H9 (cell line): ENCODE results near the gene DEDD2. TPM values are rescaled to one million over a fixed set of nuclear protein-coding genes. Genes with fewer than 3 reads are reported as not detected.

Experiments used
- DNase-seq: peaks from one replicate; pipeline ENCODE4 v3.0.0-alpha.2; 2017
- H2AFZ ChIP-seq: one replicate; pipeline ENCODE4 v1.6.1; 2013; ENCODE audit warnings: mild to moderate bottlenecking, low read length, control low read depth, moderate library complexity
- H2AK5ac ChIP-seq: 2 replicates; pipeline ENCODE4 v1.6.1; 2013; ENCODE audit warnings: low read length, control low read depth, mixed read lengths; ENCODE audit not compliant: insufficient read length
- H2BK120ac ChIP-seq: one replicate; pipeline ENCODE4 v1.6.1; 2013; ENCODE audit warnings: low read depth, mild to moderate bottlenecking, low read length, control low read depth, inconsistent platforms; ENCODE audit not compliant: poor library complexity, severe bottlenecking
- H2BK12ac ChIP-seq: 2 replicates; pipeline ENCODE4 v1.6.1; 2013; ENCODE audit warnings: low read length, control low read depth, mixed read lengths, low read depth; ENCODE audit not compliant: insufficient read length
- H2BK15ac ChIP-seq: 2 replicates; pipeline ENCODE4 v1.6.1; 2013; ENCODE audit warnings: low read depth, low read length, control low read depth
- H2BK20ac ChIP-seq: one replicate; pipeline ENCODE4 v1.6.1; 2013; ENCODE audit warnings: low read depth, mild to moderate bottlenecking, low read length, control low read depth, inconsistent platforms; ENCODE audit not compliant: poor library complexity, severe bottlenecking
- H2BK5ac ChIP-seq: 2 replicates; pipeline ENCODE4 v1.6.1; 2013; ENCODE audit warnings: low read length, control low read depth, mixed read lengths; ENCODE audit not compliant: insufficient read length
- H3K14ac ChIP-seq: 2 replicates; pipeline ENCODE4 v1.6.1; 2013; ENCODE audit warnings: low read length, control low read depth; ENCODE audit not compliant: insufficient read depth
- H3K18ac ChIP-seq: 2 replicates; pipeline ENCODE4 v1.6.1; 2013; ENCODE audit warnings: low read depth, mild to moderate bottlenecking, mixed read lengths, low read length, control low read depth; ENCODE audit not compliant: insufficient read length
- H3K23ac ChIP-seq: 2 replicates; pipeline ENCODE4 v1.6.1; 2013; ENCODE audit warnings: low read length, control low read depth, mixed read lengths, low read depth; ENCODE audit not compliant: insufficient read length
- H3K23me2 ChIP-seq: 2 replicates; pipeline ENCODE4 v1.6.1; 2013; ENCODE audit warnings: low read depth, mild to moderate bottlenecking, mixed read lengths, low read length, control low read depth; ENCODE audit not compliant: insufficient read length, poor library complexity, severe bottlenecking
- H3K27ac ChIP-seq: 2 replicates; pipeline ENCODE4 v1.5.1; 2013; ENCODE audit warnings: low read length, control low read depth, mixed read lengths, low read depth; ENCODE audit not compliant: insufficient read length
- H3K27me3 ChIP-seq: 2 replicates; pipeline ENCODE4 v1.6.1; 2013; ENCODE audit warnings: low read length, control low read depth, inconsistent platforms; ENCODE audit not compliant: insufficient read depth
- H3K4ac ChIP-seq: 2 replicates; pipeline ENCODE4 v1.6.1; 2013; ENCODE audit warnings: low read depth, mild to moderate bottlenecking, control low read depth, inconsistent platforms, low read length, moderate library complexity
- H3K4me1 ChIP-seq: 2 replicates; pipeline ENCODE4 v1.6.1; 2013; ENCODE audit warnings: low read length, control low read depth, inconsistent platforms; ENCODE audit not compliant: insufficient read depth
- H3K4me2 ChIP-seq: 2 replicates; pipeline ENCODE4 v1.6.1; 2013; ENCODE audit warnings: low read length, control low read depth, mixed read lengths; ENCODE audit not compliant: insufficient read length, insufficient read depth
- H3K56ac ChIP-seq: 2 replicates; pipeline ENCODE4 v1.6.1; 2013; ENCODE audit warnings: low read depth, mild to moderate bottlenecking, mixed read lengths, low read length, control low read depth; ENCODE audit not compliant: insufficient read length
- H3K79me1 ChIP-seq: 2 replicates; pipeline ENCODE4 v1.6.1; 2013; ENCODE audit warnings: low read depth, mild to moderate bottlenecking, moderate library complexity, low read length, control low read depth, inconsistent platforms; ENCODE audit not compliant: insufficient read depth, poor library complexity, severe bottlenecking
- H3K79me2 ChIP-seq: 2 replicates; pipeline ENCODE4 v1.6.1; 2013; ENCODE audit warnings: low read length, control low read depth, inconsistent platforms; ENCODE audit not compliant: insufficient read depth
- H3K9ac ChIP-seq: 2 replicates; pipeline ENCODE4 v1.6.1; 2013; ENCODE audit warnings: low read length, control low read depth, mixed read lengths; ENCODE audit not compliant: insufficient read length; ENCODE audit errors: extremely low read depth
- H3K9me3 ChIP-seq: one replicate; pipeline ENCODE4 v1.6.1; 2013; ENCODE audit warnings: low read depth, low read length, inconsistent platforms; ENCODE audit not compliant: control insufficient read depth
- H3T11ph ChIP-seq: one replicate; pipeline ENCODE4 v1.6.1; 2013; ENCODE audit warnings: mild to moderate bottlenecking, low read length, control low read depth, inconsistent platforms
- H4K20me1 ChIP-seq: one replicate; pipeline ENCODE4 v1.6.1; 2013; ENCODE audit not compliant: control insufficient read depth, insufficient read length, insufficient read depth
- H4K5ac ChIP-seq: 2 replicates; pipeline ENCODE4 v1.6.1; 2013; ENCODE audit warnings: low read depth, mild to moderate bottlenecking, mixed read lengths, low read length, control low read depth; ENCODE audit not compliant: insufficient read length
- H4K8ac ChIP-seq: replicated peaks from 2 replicates; pipeline ENCODE4 v1.6.1; 2013; ENCODE audit warnings: low read length, control low read depth, mixed read lengths, low read depth; ENCODE audit not compliant: insufficient read length
- H4K91ac ChIP-seq: 2 replicates; pipeline ENCODE4 v1.6.1; 2013; ENCODE audit warnings: low read depth, mild to moderate bottlenecking, moderate library complexity, mixed read lengths, low read length, control low read depth; ENCODE audit not compliant: insufficient read length
- H3K27ac Mint-ChIP-seq, 3 experiments: 2 replicates in 2 of 3; 3 replicates in 1 of 3; pipeline ENCODE4 v1.8.0; 2020 to 2021; ENCODE audit warnings: mixed read lengths in 3 of 3, mild to moderate bottlenecking in 1 of 3, moderate library complexity in 1 of 3
- H3K27me3 Mint-ChIP-seq: 2 replicates; pipeline ENCODE4 v1.8.0; 2021; ENCODE audit warnings: low read depth, mild to moderate bottlenecking, moderate library complexity, mixed read lengths
- H3K36me3 Mint-ChIP-seq, 3 experiments: 2 replicates in 2 of 3; 3 replicates in 1 of 3; pipeline ENCODE4 v1.8.0; 2020 to 2021; ENCODE audit warnings: low read depth in 3 of 3, mixed read lengths in 3 of 3; ENCODE audit not compliant: insufficient read depth in 1 of 3
- H3K4me1 Mint-ChIP-seq, 2 experiments: 2 replicates each; pipeline ENCODE4 v1.8.0; 2020; ENCODE audit warnings: mixed read lengths in 2 of 2
- H3K4me3 Mint-ChIP-seq, 2 experiments: 2 replicates in 1 of 2; 3 replicates in 1 of 2; pipeline ENCODE4 v1.8.0; 2020 to 2021; ENCODE audit warnings: mild to moderate bottlenecking in 2 of 2, mixed read lengths in 2 of 2, moderate library complexity in 1 of 2
- H3K9me3 Mint-ChIP-seq, 2 experiments: 2 replicates in 1 of 2; 3 replicates in 1 of 2; pipeline ENCODE4 v1.8.0; 2020; ENCODE audit warnings: mild to moderate bottlenecking in 2 of 2, mixed read lengths in 2 of 2, moderate library complexity in 1 of 2
- CTCF ChIP-seq: fragments of 200-600 bp; sonication (generic); conservative IDR thresholded peaks from 3 replicates; pipeline ENCODE4 v1.8.0; 2021; ENCODE audit warnings: antibody characterized with exemption, mild to moderate bottlenecking
- WGBS: extraction: QIAGEN DNeasy Blood & Tissue Kit; methylation state at CpG from one replicate; pipeline ENCODE4 v1.1.7; 2013; ENCODE audit warnings: missing lambda C conversion rate, low lambda C conversion rate, mixed read lengths; ENCODE audit not compliant: insufficient read length; ENCODE audit errors: extremely low coverage; 5-methylcytosine and 5-hydroxymethylcytosine counted together
- total RNA-seq: library from RNA; stranded (reverse); gene quantifications from 2 replicates; pipeline ENCODE4 v1.2.1, GENCODE V29; 2021

The DEDD2 gene
- total RNA-seq, 1 experiment from 2014 or later: 32.3 TPM

GRCh38 chr19:42212886-42213285 lies 4.6 kb downstream of the DEDD2 start:
- H3K9me3 Mint-ChIP-seq: no peaks in the 10 kb centered on the region; a peak in 1 of 5 replicates
- peaks cover 13% of the 10 kb centered on the region; the same call in 1 of the 2 replicates for H3K79me2 ChIP-seq

More at GRCh38 chr19:42212886-42213285, 4.6 kb downstream of the DEDD2 start:
- H3K27ac ChIP-seq: no peak overlapping the region
- H4K20me1 ChIP-seq: no peaks in the 10 kb centered on the region
- H3K14ac ChIP-seq: no peak overlapping the region
- no peak overlapping the region for H4K8ac ChIP-seq
- no peak overlapping the region for H2BK15ac ChIP-seq
- no peaks in the 10 kb centered on the region for H3K27me3 ChIP-seq
- H2AK5ac ChIP-seq: no peak overlapping the region
- no peak overlapping the region for H2BK12ac ChIP-seq
- no peak overlapping the region for H4K5ac ChIP-seq
- no peaks in the 10 kb centered on the region for H3K27me3 Mint-ChIP-seq
- WGBS: no CpG with 5 or more reads among the region's 1 CpG
- no peak overlapping the region for H3K4me3 Mint-ChIP-seq
- TF ChIP-seq CTCF: no peak
- H3K27ac Mint-ChIP-seq: peak overlapping the region in 1 of 3 experiments; percentile 6; a peak in 1 of 7 replicates
- no peak overlapping the region for H2AFZ ChIP-seq
- H3K56ac ChIP-seq: no peak overlapping the region
- no peak overlapping the region for H2BK120ac ChIP-seq
- H3K4ac ChIP-seq: no peak overlapping the region
- H3K9ac ChIP-seq: no peak overlapping the region
- peaks cover 14% of the 10 kb centered on the region in 2 experiments for H3K4me1 Mint-ChIP-seq
- peaks cover 4% of the 10 kb centered on the region for H3K23me2 ChIP-seq
- no peak overlapping the region for H3K23ac ChIP-seq
- no peak overlapping the region for H2BK20ac ChIP-seq
- no peak overlapping the region for H3K4me2 ChIP-seq
- no peaks in the 10 kb centered on the region for H3K4me1 ChIP-seq
- DNase-seq: no peak
- H4K91ac ChIP-seq: no peak overlapping the region
- H3K36me3 Mint-ChIP-seq: peaks cover 40 to 59% (median 54%) of the 10 kb centered on the region in 3 experiments
- H2BK5ac ChIP-seq: no peak overlapping the region
- no peak overlapping the region for H3K18ac ChIP-seq
- H3K79me1 ChIP-seq: peaks cover 13% of the 10 kb centered on the region
- no peak overlapping the region for H3T11ph ChIP-seq
- H3K9me3 ChIP-seq: no peaks in the 10 kb centered on the region
